Glomerular endothelial cell (primary cell): ENCODE data around the gene TRAPPC4. TPM values are rescaled to one million over a fixed set of nuclear protein-coding genes. Genes with fewer than 3 reads are reported as not detected.

ENCODE experiments used
- DNase-seq: peaks from one replicate; pipeline ENCODE4 v3.0.0-alpha.2; 2011; ENCODE audit warnings: low read depth, low spot score; ENCODE audit errors: extremely low read depth
- total RNA-seq: library from RNA; depleted of rRNA; stranded (reverse); fragments of >200 nt; gene quantifications from 2 replicates; pipeline ENCODE4 v1.2.3, GENCODE V29; 2015

TRAPPC4 gene
- total RNA-seq, 1 donor from 2014 or later = 76.3 TPM

DNA sequence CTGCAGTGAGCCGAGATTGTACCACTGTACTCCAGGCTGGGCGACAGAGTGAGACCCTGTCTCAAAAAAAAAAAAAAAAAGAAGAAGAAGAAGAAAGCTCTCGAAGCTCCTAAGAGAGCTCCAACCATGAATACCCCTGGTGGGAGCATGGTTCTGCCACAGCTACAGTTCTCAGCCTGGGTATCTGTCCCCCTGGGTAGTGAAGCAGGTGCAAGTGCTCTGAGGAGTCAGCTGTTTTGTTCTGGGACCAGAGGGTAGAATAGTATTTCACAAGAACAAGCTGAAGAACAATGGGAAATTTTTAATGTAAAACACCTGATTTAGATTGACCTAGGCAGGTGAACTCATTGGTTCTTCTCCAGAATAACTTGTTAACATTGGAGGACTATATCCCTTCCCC is 42.7 kb downstream of the TRAPPC4 start:
- DNase-seq = no peak

DNA sequence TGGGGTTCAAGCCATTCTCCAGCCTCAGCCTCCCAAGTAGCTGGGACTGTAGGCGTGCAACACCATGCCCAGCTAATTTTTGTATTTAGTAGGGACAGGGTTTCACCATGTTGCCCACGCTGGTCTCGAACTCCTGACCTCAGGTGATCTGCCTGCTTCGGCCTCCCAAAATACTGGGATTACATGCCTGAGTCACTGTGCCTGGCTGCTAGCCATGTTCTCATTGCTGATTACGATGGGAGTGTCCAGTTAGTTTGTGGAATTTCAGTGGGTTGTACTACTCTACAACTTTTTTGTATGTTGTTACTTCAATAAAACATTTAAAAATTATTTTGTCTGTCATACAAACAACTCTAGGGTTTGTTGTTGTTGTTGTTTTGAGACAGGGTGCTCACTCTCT is 44.2 kb downstream of the TRAPPC4 start:
- DNase-seq = no peak

DNA sequence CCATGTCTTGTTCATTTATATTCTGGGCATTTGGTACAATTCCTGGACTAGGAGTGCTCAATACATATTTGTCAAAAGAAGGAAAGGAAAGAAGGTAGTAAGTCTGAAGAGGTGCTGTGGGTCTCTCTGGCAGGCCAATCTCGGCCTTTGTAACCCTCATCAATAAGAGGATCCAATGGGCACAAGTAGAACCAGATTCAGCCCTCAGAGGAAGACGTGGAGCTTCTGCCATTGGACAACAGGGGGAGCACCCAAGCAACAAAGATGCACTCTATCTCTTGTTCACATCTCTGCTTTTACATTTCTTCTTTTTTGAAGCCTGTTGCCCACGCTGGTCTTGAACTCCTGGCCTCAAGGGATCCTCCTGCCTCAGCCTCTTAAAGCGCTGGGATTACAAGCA is 46.8 kb downstream of the TRAPPC4 start:
- DNase-seq = no peak

DNA sequence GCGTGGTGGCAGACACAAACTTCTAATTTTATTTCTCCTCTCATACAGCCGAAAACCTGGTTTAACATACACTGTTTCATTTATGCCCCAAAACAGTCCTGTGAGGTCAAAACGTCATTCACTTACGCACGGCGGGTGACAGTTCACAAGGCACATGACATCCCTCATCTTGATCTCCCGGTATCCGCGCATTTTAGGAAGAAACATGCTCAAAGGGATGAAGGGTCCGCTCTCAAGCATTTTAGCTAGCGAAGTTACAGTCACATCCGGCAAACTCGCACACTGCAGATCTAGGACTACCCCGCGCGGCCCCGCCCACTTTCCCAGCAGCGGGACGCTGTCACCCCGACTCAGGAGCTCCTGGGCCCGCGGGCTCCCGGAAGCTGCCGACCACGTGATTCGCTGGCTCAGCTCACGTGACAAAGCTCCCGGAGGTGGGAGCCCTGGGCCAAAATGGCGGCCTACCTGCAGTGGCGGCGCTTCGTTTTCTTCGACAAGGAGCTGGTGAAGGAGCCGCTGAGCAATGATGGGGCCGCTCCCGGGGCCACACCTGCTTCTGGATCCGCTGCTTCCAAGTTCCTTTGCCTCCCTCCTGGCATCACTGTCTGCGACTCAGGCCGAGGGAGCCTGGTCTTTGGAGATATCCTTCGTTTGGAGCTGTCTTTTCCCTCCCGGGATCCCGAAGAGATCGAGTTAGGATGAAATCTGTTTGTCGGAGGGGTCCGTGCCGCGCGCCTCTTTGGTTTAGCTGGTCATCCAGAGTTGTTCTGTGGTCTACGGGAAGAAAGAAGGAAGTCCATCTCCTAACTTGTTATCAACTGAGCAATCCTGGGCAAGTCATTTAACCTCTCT is 49.0 kb downstream of the TRAPPC4 start, which contains the start of gene VPS11:
Gene VPS11 (plus strand): TSS at position 448 of the 852 bp plus-strand sequence. CDS start 6 bp downstream, at position 454.
- peak; percentile 71 for DNase-seq

Other genes starting within 250 kb of the TRAPPC4 start
- gene DDX6, start 227.6 kb upstream of the TRAPPC4 start, total RNA-seq = 101 and 110 TPM in 2 replicates
- not detected in 2 replicates for gene CXCR5, start 134.9 kb upstream of the TRAPPC4 start, total RNA-seq
- gene BCL9L, start 92.8 kb upstream of the TRAPPC4 start, total RNA-seq = 30.8 and 39.1 TPM in 2 replicates
- not detected in 2 replicates for gene UPK2, start 62.5 kb upstream of the TRAPPC4 start, total RNA-seq
- not detected in 2 replicates for gene FOXR1, start 47.0 kb upstream of the TRAPPC4 start, total RNA-seq
- gene CENATAC, start 20.6 kb upstream of the TRAPPC4 start, total RNA-seq = 6.4 and 16.6 TPM in 2 replicates
- gene RPS25, start 423 bp upstream of the TRAPPC4 start, total RNA-seq = 1,518 and 2,158 TPM in 2 replicates
- gene SLC37A4, start 12.1 kb downstream of the TRAPPC4 start, total RNA-seq = 19.0 and 23.0 TPM in 2 replicates
- 144 and 195 TPM in 2 replicates for gene HYOU1, start 38.4 kb downstream of the TRAPPC4 start, total RNA-seq
- gene VPS11, start 49.1 kb downstream of the TRAPPC4 start, total RNA-seq = 36.9 and 40.3 TPM in 2 replicates
- 8.6 and 10.1 TPM in 2 replicates for gene HMBS, start 66.1 kb downstream of the TRAPPC4 start, total RNA-seq
- gene DPAGT1, start 83.1 kb downstream of the TRAPPC4 start, total RNA-seq = 18.6 and 45.5 TPM in 2 replicates
- gene C2CD2L, start 88.6 kb downstream of the TRAPPC4 start, total RNA-seq = 8.9 and 13.2 TPM in 2 replicates
- gene HINFP, start 102.8 kb downstream of the TRAPPC4 start, total RNA-seq = 13.0 and 17.3 TPM in 2 replicates
- gene ABCG4, start 130.3 kb downstream of the TRAPPC4 start, total RNA-seq = 0.29 and 1.2 TPM in 2 replicates
- 21.6 and 23.3 TPM in 2 replicates for gene NLRX1, start 150.0 kb downstream of the TRAPPC4 start, total RNA-seq
- gene NHERF4, start 166.7 kb downstream of the TRAPPC4 start, total RNA-seq = not detected in 2 replicates
- gene CBL, start 187.6 kb downstream of the TRAPPC4 start, total RNA-seq = 30.6 and 38.7 TPM in 2 replicates